Measurements from ENCODE around the gene TBC1D3I.
"Not testable (repeated sequence)": the region's sequence is repeated elsewhere in the genome, so short reads cannot be mapped to it uniquely, and the experiment has no call there.

Gene TBC1D3I

DNA sequence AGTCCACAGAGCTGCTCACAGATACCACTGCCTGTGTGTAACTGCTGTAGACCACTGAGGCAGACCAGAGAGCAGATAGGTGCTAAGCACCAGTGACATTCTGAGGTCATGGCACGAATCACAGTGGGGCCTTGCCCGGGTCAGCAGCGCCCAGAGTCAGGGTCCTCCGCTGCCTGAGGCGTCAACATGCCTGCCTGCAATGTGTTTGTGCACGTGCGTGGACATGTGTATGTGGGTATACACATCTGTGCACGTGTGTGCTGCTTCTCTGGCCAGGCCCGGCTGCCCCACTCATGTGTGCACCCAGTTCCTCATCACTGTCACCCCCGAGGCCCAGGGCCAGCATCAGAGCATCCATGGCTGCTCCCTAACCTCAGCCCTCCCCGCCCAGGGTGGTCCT, at the start of gene TBC1D3I:
Gene TBC1D3I (minus strand): TSS at position 101 of the 400 bp plus-strand sequence. CDS start 1,585 bp downstream, outside the sequence.
- not testable (repeated sequence) for H3K4me1 ChIP-seq (ENCODE audit: control insufficient read depth, low read depth, low read length); H3K27me3 ChIP-seq (ENCODE audit: control insufficient read depth, insufficient read depth, low read length); H3K4me3 ChIP-seq (ENCODE audit: low read length); H3K9me3 ChIP-seq (ENCODE audit: control insufficient read depth, low read depth, low read length); H3K9ac ChIP-seq (ENCODE audit: low read length); H3K36me3 ChIP-seq (ENCODE audit: control insufficient read depth, low read depth, low read length); H3K27ac ChIP-seq (ENCODE audit: low read length)

DNA sequence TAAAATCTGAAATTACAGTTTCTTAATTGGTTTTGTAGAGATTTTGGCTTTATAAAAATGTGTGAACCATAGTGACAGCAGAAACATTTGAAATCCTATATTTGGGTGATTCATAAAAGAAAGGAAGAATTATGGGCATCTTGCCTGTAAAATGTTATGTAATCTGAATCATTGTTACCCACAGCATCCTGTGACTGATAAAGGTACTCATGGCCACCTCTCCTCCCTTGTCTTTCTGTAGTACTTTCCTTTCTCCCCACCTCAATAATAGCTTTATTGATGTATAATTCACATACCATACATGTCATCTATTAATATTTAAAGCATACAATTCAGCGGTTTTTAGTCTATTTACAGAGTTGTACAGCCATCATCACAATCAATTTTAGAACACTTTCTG, 30.8 kb upstream of the TBC1D3I start:
- H3K27me3 ChIP-seq (ENCODE audit: control insufficient read depth, insufficient read depth, low read length); H3K4me3 ChIP-seq (ENCODE audit: low read length); H3K9me3 ChIP-seq (ENCODE audit: control insufficient read depth, low read depth, low read length); H3K27ac ChIP-seq (ENCODE audit: low read length); H3K36me3 ChIP-seq (ENCODE audit: control insufficient read depth, low read depth, low read length); H3K9ac ChIP-seq (ENCODE audit: low read length); H3K4me1 ChIP-seq (ENCODE audit: control insufficient read depth, low read depth, low read length): not testable (repeated sequence)

DNA sequence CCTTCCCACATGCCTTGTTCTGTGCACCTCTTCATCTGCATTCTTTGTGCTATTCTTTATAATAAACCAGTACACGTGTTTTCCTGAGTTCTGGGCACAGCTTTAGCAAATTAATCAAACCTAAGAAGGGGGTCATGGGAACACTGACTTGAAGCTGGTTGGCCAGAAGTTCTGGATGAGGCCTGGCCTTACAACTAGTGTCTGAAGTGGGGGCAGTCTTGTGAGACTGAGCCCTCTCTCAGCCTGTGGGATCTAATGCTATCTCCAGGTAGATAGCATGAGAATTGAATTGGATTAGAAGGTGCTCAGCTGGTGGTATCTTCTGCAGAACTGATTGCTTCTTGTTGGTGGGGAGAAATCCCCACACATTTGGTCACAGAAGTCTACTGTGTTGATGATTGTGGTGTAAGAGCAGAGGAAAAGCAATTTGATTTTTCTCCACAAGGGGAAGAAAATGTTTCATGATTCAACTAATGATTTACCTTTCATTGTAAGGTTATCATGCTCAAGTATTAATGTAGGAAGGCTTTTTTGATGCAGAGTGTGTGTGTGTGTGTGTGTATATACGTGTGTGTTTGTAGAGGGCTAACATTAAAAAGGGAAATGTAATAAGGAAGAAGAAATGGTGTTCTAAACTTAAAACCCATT, 25.7 kb upstream of the TBC1D3I start:
- not testable (repeated sequence) for H3K4me1 ChIP-seq (ENCODE audit: control insufficient read depth, low read depth, low read length); H3K36me3 ChIP-seq (ENCODE audit: control insufficient read depth, low read depth, low read length); H3K27me3 ChIP-seq (ENCODE audit: control insufficient read depth, insufficient read depth, low read length); H3K27ac ChIP-seq (ENCODE audit: low read length); H3K9ac ChIP-seq (ENCODE audit: low read length); H3K9me3 ChIP-seq (ENCODE audit: control insufficient read depth, low read depth, low read length); H3K4me3 ChIP-seq (ENCODE audit: low read length)

DNA sequence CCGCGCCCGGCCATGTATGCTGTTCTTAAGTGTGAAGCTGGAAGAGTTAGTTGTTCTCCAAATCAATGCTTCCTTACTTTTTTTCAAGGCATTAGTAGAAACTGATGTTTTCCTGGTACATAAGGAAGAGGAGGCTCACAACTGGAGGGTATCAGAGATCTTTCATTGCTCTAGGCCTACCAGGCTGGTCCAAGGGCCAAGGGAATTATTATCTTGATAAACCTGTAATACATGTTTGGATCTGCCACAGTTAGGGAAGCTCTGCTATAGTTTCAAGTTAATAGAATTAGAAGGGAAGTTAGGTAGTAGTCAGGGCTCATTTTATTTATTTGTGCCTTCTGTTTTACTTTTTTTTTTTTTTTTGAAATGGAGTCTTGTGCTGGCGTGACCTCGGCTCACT, 19.8 kb upstream of the TBC1D3I start:
- H3K27ac ChIP-seq (ENCODE audit: low read length); H3K4me3 ChIP-seq (ENCODE audit: low read length); H3K9me3 ChIP-seq (ENCODE audit: control insufficient read depth, low read depth, low read length); H3K4me1 ChIP-seq (ENCODE audit: control insufficient read depth, low read depth, low read length); H3K27me3 ChIP-seq (ENCODE audit: control insufficient read depth, insufficient read depth, low read length); H3K36me3 ChIP-seq (ENCODE audit: control insufficient read depth, low read depth, low read length); H3K9ac ChIP-seq (ENCODE audit: low read length): not testable (repeated sequence)

DNA sequence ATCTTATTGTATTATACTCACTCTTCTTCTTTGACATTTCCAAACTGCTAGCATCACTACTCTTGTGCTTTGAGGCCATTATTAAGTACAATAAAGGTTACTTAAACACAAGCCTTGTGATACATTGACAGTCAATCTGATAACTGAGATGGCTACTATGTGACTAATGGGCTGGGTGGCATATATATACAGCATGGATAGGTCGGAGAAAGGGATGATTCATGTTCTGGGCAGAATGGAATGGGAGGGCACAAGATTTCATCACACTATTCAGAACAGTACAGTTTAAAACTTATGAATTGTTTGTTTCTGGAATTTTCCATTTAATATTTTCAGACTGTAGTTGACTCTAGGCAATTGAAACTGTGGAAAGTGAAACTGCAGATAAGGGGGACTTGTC, 18.9 kb upstream of the TBC1D3I start:
- not testable (repeated sequence) for H3K4me3 ChIP-seq (ENCODE audit: low read length); H3K27ac ChIP-seq (ENCODE audit: low read length); H3K4me1 ChIP-seq (ENCODE audit: control insufficient read depth, low read depth, low read length)

DNA sequence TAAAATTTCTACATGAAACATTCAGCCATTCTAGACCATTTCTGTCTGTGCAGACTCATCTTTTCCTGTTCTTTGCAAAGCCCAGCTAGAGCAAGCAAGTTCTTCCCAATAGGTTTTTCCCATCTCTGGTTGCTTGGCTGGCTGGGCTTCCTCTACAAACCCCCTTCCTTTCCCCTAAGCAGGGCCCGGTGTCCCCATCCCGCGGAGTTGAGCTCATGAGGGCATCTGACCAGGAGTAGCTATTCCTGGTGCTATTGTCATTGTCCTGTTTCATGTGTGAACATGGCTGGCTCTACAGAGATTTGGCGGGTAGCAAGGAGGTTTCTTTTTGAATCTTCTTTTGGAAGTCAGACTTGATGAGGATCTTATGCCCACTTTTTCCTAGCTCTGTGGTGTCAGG, 22.3 kb downstream of the TBC1D3I start:
- not testable (repeated sequence) for H3K4me3 ChIP-seq (ENCODE audit: low read length); H3K27me3 ChIP-seq (ENCODE audit: control insufficient read depth, insufficient read depth, low read length); H3K4me1 ChIP-seq (ENCODE audit: control insufficient read depth, low read depth, low read length); H3K9me3 ChIP-seq (ENCODE audit: control insufficient read depth, low read depth, low read length); H3K27ac ChIP-seq (ENCODE audit: low read length); H3K9ac ChIP-seq (ENCODE audit: low read length); H3K36me3 ChIP-seq (ENCODE audit: control insufficient read depth, low read depth, low read length)

More for the DNA sequence above, 18.9 kb upstream of the TBC1D3I start:
- H3K27me3 ChIP-seq (ENCODE audit: control insufficient read depth, insufficient read depth, low read length); H3K36me3 ChIP-seq (ENCODE audit: control insufficient read depth, low read depth, low read length); H3K9me3 ChIP-seq (ENCODE audit: control insufficient read depth, low read depth, low read length); H3K9ac ChIP-seq (ENCODE audit: low read length): not testable (repeated sequence)

DNA sequence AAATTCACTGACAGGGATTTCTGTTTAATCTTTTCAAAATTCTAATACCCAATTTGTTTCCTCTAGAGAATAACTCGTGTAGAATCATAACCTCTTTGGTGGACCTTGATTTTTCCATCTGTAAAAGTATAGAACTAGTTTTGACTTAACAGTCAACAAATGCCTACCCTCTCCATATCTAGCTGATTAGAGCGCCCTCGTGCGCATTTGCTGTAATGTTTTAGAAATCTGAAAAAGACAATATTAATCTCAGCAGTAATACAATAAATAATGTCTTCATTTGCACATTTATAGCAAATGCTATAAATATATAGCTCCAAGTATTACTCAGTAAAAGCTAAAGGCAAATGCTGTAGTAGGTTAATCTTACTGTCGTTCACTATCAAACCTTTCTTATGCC, 34.7 kb downstream of the TBC1D3I start:
- not testable (repeated sequence) for H3K4me1 ChIP-seq (ENCODE audit: control insufficient read depth, low read depth, low read length); H3K9ac ChIP-seq (ENCODE audit: low read length); H3K27me3 ChIP-seq (ENCODE audit: control insufficient read depth, insufficient read depth, low read length); H3K36me3 ChIP-seq (ENCODE audit: control insufficient read depth, low read depth, low read length); H3K4me3 ChIP-seq (ENCODE audit: low read length); H3K9me3 ChIP-seq (ENCODE audit: control insufficient read depth, low read depth, low read length); H3K27ac ChIP-seq (ENCODE audit: low read length)

DNA sequence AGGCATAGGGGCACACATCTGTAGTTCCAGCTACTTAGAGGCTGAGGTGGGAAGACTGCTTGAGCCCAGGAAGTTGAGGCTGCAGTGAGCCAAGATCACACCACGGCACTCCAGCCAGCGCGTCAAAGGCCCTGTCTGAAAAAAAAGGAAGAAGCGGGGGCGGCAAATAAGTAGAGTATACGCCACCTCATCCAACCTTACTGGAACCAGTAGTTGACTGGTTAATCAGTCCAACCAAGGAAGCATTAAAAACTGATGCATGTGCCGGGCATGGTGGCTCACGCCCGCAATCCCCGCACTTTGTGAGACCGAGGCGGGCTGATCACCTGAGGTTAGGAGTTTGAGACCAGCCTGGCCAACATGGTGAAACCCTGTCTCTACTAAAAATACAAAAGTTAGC, 41.4 kb downstream of the TBC1D3I start:
- not testable (repeated sequence) for H3K27me3 ChIP-seq (ENCODE audit: control insufficient read depth, insufficient read depth, low read length); H3K4me1 ChIP-seq (ENCODE audit: control insufficient read depth, low read depth, low read length); H3K9ac ChIP-seq (ENCODE audit: low read length); H3K36me3 ChIP-seq (ENCODE audit: control insufficient read depth, low read depth, low read length); H3K9me3 ChIP-seq (ENCODE audit: control insufficient read depth, low read depth, low read length); H3K27ac ChIP-seq (ENCODE audit: low read length); H3K4me3 ChIP-seq (ENCODE audit: low read length)

DNA sequence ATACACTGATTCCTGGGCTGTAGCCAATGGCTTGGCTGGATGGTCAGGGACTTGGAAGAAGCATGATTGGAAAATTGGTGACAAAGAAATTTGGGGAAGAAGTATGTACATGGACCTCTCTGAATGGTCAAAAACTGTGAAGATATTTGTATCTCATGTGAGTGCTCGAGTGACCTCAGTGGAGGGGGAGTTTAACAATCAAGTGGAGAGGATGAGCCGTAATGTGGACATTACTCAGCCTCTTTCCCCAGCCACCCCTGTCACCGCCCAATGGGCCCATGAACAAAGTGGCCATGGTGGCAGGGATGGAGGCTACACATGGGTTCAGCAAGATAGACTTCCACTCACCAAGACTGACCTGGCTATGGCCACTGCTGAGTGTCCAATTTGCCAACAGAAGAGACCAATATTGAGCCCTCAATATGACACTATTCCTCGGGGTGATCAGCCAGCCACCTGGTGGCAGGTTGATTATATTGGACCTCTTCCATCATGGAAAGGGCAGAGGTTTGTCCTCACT, 42.7 kb downstream of the TBC1D3I start:
- H3K9me3 ChIP-seq (ENCODE audit: control insufficient read depth, low read depth, low read length); H3K27ac ChIP-seq (ENCODE audit: low read length); H3K9ac ChIP-seq (ENCODE audit: low read length); H3K36me3 ChIP-seq (ENCODE audit: control insufficient read depth, low read depth, low read length); H3K4me3 ChIP-seq (ENCODE audit: low read length); H3K4me1 ChIP-seq (ENCODE audit: control insufficient read depth, low read depth, low read length); H3K27me3 ChIP-seq (ENCODE audit: control insufficient read depth, insufficient read depth, low read length): not testable (repeated sequence)

DNA sequence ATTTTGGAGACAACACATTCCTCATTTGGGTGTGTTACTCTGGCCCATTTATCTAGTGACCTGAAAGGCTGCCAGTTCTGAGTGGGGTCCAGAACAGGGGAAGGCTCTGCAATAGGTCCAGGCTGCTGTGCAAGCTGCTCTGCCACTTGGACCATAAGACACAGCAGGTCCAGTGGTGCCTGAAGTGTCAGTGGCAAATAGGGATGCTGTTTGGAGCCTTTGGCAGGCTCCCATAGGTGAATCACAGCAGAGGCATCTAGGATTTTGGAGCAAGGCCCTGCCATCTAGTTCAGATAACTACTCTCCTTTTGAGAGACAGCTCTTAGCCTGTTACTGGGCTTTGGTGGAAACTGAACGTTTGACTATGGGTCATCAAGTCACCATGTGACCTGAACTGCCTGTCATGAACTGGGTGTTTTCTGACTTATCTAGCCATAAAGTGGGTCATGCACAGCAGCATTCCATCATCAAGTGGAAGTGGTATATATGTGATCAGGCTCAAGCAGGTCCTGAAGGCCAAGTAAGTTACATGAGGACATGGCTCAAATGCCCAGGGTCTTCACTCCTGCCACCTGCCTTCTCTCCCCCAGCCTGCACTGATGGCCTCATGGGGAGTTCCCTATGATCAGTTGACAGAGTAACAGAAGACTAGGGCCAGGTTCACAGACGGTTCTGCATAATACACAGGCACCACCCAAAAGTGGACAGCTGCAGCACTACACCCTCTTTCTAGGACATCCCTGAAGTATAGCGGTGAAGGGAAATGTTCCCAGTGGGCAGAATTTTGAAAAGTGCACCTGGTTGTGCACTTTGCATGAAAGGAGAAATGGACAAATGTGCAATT, 43.4 kb downstream of the TBC1D3I start:
- H3K36me3 ChIP-seq (ENCODE audit: control insufficient read depth, low read depth, low read length); H3K9ac ChIP-seq (ENCODE audit: low read length); H3K4me3 ChIP-seq (ENCODE audit: low read length); H3K9me3 ChIP-seq (ENCODE audit: control insufficient read depth, low read depth, low read length); H3K27ac ChIP-seq (ENCODE audit: low read length); H3K27me3 ChIP-seq (ENCODE audit: control insufficient read depth, insufficient read depth, low read length); H3K4me1 ChIP-seq (ENCODE audit: control insufficient read depth, low read depth, low read length): not testable (repeated sequence)

DNA sequence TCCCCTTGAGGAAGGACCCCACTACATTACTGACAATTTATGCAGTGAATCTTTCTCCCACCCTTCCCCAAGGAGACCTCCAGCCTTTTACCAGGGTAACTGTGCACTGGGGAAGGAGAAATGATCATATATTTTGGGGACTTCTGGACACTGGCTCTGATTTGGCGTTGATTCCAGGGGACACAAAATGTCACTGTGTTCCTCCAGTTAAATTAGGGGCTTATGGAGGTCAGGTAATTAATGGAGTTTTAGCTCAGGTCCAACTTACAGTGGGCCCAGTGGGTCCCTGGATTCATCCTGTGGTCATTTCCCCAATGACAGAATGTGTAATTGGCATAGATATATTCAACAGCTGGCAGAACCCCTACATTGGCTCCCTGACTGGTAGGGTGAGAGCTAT, 44.8 kb downstream of the TBC1D3I start:
- not testable (repeated sequence) for H3K4me3 ChIP-seq (ENCODE audit: low read length)

More for the DNA sequence above, 44.8 kb downstream of the TBC1D3I start:
- not testable (repeated sequence) for H3K27ac ChIP-seq (ENCODE audit: low read length); H3K9me3 ChIP-seq (ENCODE audit: control insufficient read depth, low read depth, low read length); H3K9ac ChIP-seq (ENCODE audit: low read length); H3K4me1 ChIP-seq (ENCODE audit: control insufficient read depth, low read depth, low read length); H3K27me3 ChIP-seq (ENCODE audit: control insufficient read depth, insufficient read depth, low read length); H3K36me3 ChIP-seq (ENCODE audit: control insufficient read depth, low read depth, low read length)
